Psoas muscle (tissue), 8 donors: ENCODE data around the gene SWAP70. TPM values are rescaled to one million over a fixed set of nuclear protein-coding genes. Genes with fewer than 3 reads are reported as not detected.

Source experiments
- ATAC-seq, 4 donors: fragments of 200-7000 bp; cut with Tn5 transposase; one replicate each; pipeline ENCODE4 v1.9.1; 2020; ENCODE audit warnings: moderate library complexity in 3 of 4, mild to moderate bottlenecking in 2 of 4
- DNase-seq, 2 donors: peaks; one replicate each; pipeline ENCODE4 v3.0.0-alpha.2; 2020
- H3K27ac ChIP-seq: fragments of 200-600 bp; one replicate; pipeline ENCODE4 v1.8.0; 2022
- H3K27me3 ChIP-seq, 3 donors: fragments of 200-600 bp in 1 of 3; one replicate each; pipeline versions ENCODE4 v1.6.1 to v1.8.0; 2013 to 2022; ENCODE audit warnings: low read length in 2 of 3, mild to moderate bottlenecking in 2 of 3, moderate library complexity in 1 of 3; ENCODE audit not compliant: insufficient read depth in 3 of 3
- H3K36me3 ChIP-seq, 2 donors: fragments of 200-600 bp in 1 of 2; one replicate each; pipeline versions ENCODE4 v1.6.1 to v1.8.0; 2013 to 2022; ENCODE audit warnings: low read depth in 1 of 2, mild to moderate bottlenecking in 1 of 2, moderate library complexity in 1 of 2; ENCODE audit not compliant: insufficient read depth in 1 of 2
- H3K4me1 ChIP-seq: fragments of 200-600 bp; one replicate; pipeline ENCODE4 v1.8.0; 2022
- H3K4me3 ChIP-seq: fragments of 200-600 bp; one replicate; pipeline ENCODE4 v1.8.0; 2022; ENCODE audit warnings: mild to moderate bottlenecking
- H3K9me3 ChIP-seq: fragments of 200-600 bp; one replicate; pipeline ENCODE4 v1.8.0; 2022
- WGBS, 3 donors: extraction: QIAGEN DNeasy Blood & Tissue Kit; methylation state at CpG; one replicate each; pipeline versions ENCODE4 v1.1.6 to v1.1.7; 2013; 5-methylcytosine and 5-hydroxymethylcytosine counted together
- intact Hi-C, 2 donors: fragments of 100-400 bp; cut with DNase I; formaldehyde crosslinking; loops; one replicate each; pipeline versions ENCODE4 v1.11.0 to v1.14.2; 2022
- polyA plus RNA-seq, 3 donors: library from polyadenylated mRNA; stranded (reverse); fragments of 200-250 nt; gene quantifications; one replicate each; pipeline ENCODE4 v1.2.3, GENCODE V29; 2013
- total RNA-seq, 4 donors: library from RNA; stranded (reverse); fragmentation: NEBNext Ultra II Directional in 2 of 4; extraction: Animal tissue kit (Norgen Biotek cat#: 25700) in 2 of 4; gene quantifications; one replicate each; pipeline versions ENCODE4 v1.2.1 to v1.2.4, GENCODE V29; 2021 to 2023
- TF ChIP-seq, protein P1 (sequence below): fragments of 200-600 bp; IDR thresholded peaks from one replicate; pipeline ENCODE4 v1.8.0; 2022; ENCODE audit warnings: antibody characterized with exemption
- donor health status: healthy with polysubstance abuse.
- donor health status: DM: no; HTN: no; CAD: no; lungs with moderate emphysema.
- donor health status: Bipolar disorder and iron deficiency.
- donor health status: healthy.
- donor health status: DM: yes; HTN: yes; CAD: no.
- donor health status: DM: no; HTN: no; CAD: no.
- donor health status: DM: no; HTN: no; CAD: no.
- donor health status: DM: yes; HTN: yes; CAD: no.

SWAP70 gene
- total and polyA plus RNA-seq, 7 donors: 4.3 to 13.3 (median 8.2) TPM

DNA sequence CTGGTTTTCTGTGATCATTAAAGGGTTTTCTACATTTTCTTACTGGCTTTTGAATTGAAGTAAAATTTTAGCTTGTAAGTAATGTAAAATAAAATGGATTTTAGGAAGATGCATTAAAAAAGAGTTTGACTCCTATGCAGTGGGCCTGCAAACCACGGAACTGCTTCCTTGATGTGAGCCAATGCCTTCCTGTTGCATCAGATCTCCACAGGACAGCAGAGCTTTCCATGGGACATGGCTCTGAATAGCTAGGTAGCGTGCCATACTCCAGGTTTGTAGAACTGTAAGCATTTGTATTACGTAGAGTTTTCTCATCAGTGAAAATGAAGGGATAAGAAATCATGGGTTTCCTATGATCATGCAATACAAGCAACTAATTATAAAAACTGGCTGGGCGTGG, 133.4 kb downstream of the SWAP70 start:
- no peaks in the 10 kb centered on the region for H3K27me3 ChIP-seq
- peak overlapping the region; percentile 17 for H3K27ac ChIP-seq
- peaks cover 10% of the 10 kb centered on the region for H3K4me1 ChIP-seq
- no peak for DNase-seq
- no peak overlapping the region for H3K4me3 ChIP-seq
- TF ChIP-seq, protein P1, sequence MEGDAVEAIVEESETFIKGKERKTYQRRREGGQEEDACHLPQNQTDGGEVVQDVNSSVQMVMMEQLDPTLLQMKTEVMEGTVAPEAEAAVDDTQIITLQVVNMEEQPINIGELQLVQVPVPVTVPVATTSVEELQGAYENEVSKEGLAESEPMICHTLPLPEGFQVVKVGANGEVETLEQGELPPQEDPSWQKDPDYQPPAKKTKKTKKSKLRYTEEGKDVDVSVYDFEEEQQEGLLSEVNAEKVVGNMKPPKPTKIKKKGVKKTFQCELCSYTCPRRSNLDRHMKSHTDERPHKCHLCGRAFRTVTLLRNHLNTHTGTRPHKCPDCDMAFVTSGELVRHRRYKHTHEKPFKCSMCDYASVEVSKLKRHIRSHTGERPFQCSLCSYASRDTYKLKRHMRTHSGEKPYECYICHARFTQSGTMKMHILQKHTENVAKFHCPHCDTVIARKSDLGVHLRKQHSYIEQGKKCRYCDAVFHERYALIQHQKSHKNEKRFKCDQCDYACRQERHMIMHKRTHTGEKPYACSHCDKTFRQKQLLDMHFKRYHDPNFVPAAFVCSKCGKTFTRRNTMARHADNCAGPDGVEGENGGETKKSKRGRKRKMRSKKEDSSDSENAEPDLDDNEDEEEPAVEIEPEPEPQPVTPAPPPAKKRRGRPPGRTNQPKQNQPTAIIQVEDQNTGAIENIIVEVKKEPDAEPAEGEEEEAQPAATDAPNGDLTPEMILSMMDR: no peak
- no peak for ATAC-seq
- intact Hi-C loops: loop anchor here in 1 of 2 donors (5.0 kb wide), 1 partner anchor 35 kb away; no protein-coding TSS in a partner anchor
- no peaks in the 10 kb centered on the region for H3K36me3 ChIP-seq
- H3K9me3 ChIP-seq: no peaks in the 10 kb centered on the region
- WGBS, 3 donors: 89 to 96% (median 92%) methylated on average over 4 of the region's 4 CpGs

DNA sequence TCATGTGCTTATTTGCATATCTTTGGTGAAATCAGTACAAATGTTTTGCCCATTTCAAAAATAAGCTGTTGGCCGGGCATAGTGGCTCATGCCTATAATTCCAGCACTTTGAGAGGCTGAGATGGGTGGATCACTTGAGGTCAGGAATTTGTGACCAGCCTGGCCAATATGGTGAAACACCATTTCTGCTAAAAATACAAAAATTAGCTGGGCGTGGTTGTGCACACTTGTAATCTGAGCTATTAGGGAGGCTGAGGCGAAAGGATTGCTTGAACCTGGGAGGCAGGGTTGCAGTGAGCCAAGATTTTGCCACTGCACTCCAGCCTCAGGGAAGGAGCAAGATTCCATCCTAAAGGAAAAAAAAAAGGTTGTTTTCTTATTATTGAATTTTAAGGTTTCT, 136.0 kb downstream of the SWAP70 start:
- WGBS, 3 donors: 80 to 89% (median 85%) methylated on average over 3 of the region's 3 CpGs
- H3K4me3 ChIP-seq: no peak overlapping the region
- intact Hi-C loops: loop anchor here in 1 of 2 donors (5.0 kb wide), 1 partner anchor 38 kb away; no protein-coding TSS in a partner anchor

DNA sequence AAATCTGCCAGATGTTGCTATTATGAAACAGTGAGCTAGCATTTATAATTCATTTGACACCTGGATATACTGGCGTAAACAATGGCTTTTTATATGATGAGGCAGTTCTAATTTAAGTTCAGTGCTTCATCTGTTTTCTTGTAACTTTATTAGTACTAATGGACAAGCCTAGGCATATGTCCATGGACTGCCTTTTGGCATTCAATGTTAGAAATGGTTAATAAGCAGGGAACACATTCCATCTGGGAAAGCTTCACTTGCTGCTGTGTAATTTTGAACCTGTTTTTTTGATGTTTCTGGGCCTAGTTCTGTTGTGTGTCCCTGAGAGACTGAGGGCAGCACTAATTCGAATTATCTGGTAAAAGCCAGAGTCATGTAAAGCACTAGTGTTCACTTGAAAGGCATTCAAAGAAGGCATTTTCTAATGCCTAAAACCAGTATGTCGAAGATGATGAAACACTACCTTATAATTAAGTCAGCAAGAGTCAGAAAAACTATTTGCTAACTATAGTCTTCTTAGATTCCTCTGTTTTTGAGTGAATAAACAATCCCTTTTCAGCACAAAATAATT, 138.5 kb downstream of the SWAP70 start:
- H3K27me3 ChIP-seq: no peaks in the 10 kb centered on the region
- intact Hi-C loops: no loop called here
- peak overlapping the region; percentile 83 for H3K27ac ChIP-seq
- WGBS, 3 donors: 10 to 21% (median 14%) methylated on average over 3 of the region's 3 CpGs
- H3K36me3 ChIP-seq: peaks cover 3 to 6% of the 10 kb centered on the region in 2 donors
- peaks cover 32% of the 10 kb centered on the region for H3K4me1 ChIP-seq
- H3K9me3 ChIP-seq: no peaks in the 10 kb centered on the region
- TF ChIP-seq, protein P1: no peak
- DNase-seq: no peak
- H3K4me3 ChIP-seq: no peak overlapping the region
- peak; percentile 87 to 97 (median 94) for ATAC-seq

More for the DNA sequence above, 136.0 kb downstream of the SWAP70 start:
- DNase-seq (no peak), ATAC-seq (no peak)
- Histone ChIP-seq H3K9me3 (no peaks in the 10 kb centered on the region), H3K4me1 (peaks cover 32% of the 10 kb centered on the region), H3K36me3 (no peaks in the 10 kb centered on the region), H3K27ac (no peak overlapping the region), H3K27me3 (no peaks in the 10 kb centered on the region)
- TF ChIP-seq, protein P1: no peak

Other genes with a start within 250 kb of the SWAP70 start
- 10 to 100 TPM; 22.6 to 27.9 (median 23.8) TPM for gene ZNF143, start 203.1 kb upstream of the SWAP70 start, total RNA-seq
- 10 to 100 TPM; 21.1 to 25.4 (median 25.2) TPM for gene ZNF143, start 203.1 kb upstream of the SWAP70 start, polyA plus RNA-seq
- 10 to 100 TPM in 3 of 4 donors, 1 to 10 TPM in 1; 4.8 to 58.6 (median 20.4) TPM for gene WEE1, start 90.4 kb upstream of the SWAP70 start, total RNA-seq
- 1 to 10 TPM; 4.2 to 8.2 (median 5.3) TPM for gene WEE1, start 90.4 kb upstream of the SWAP70 start, polyA plus RNA-seq